GM10266 (cell line): Measurements from ENCODE around the gene RRAD.

Source experiments
- DNase-seq: peaks from one replicate; pipeline ENCODE4 v3.0.0; 2012; ENCODE audit errors: extremely low spot score
- TF ChIP-seq, protein P1 (sequence below): IDR thresholded peaks from 2 replicates; pipeline ENCODE4 v1.5.1; 2012; ENCODE audit warnings: mild to moderate bottlenecking, low read depth; ENCODE audit not compliant: control insufficient read depth, insufficient read depth; ENCODE audit errors: missing control alignments

RRAD gene

DNA sequence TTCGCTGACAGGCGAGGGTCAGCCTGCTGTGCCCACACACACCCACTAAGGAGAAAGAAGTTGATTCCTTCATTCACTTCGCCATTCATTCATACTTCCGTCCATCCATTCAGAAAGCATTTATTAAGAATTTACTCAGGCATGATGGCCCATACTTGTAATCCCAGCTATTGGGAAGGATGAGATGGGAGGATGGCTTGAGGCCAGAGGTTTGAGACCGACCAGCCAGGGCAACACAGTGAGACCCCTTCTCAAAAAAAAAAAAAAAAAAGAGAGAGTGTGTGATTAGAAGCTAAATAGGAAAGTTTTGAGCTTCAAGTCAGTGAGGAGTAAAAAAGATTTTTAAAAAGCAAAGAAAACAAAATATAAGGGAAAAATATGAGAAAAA lies 18.7 kb upstream of the RRAD start:
- DNase-seq, result no peak
- TF ChIP-seq, protein P1, sequence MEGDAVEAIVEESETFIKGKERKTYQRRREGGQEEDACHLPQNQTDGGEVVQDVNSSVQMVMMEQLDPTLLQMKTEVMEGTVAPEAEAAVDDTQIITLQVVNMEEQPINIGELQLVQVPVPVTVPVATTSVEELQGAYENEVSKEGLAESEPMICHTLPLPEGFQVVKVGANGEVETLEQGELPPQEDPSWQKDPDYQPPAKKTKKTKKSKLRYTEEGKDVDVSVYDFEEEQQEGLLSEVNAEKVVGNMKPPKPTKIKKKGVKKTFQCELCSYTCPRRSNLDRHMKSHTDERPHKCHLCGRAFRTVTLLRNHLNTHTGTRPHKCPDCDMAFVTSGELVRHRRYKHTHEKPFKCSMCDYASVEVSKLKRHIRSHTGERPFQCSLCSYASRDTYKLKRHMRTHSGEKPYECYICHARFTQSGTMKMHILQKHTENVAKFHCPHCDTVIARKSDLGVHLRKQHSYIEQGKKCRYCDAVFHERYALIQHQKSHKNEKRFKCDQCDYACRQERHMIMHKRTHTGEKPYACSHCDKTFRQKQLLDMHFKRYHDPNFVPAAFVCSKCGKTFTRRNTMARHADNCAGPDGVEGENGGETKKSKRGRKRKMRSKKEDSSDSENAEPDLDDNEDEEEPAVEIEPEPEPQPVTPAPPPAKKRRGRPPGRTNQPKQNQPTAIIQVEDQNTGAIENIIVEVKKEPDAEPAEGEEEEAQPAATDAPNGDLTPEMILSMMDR, result no peak

DNA sequence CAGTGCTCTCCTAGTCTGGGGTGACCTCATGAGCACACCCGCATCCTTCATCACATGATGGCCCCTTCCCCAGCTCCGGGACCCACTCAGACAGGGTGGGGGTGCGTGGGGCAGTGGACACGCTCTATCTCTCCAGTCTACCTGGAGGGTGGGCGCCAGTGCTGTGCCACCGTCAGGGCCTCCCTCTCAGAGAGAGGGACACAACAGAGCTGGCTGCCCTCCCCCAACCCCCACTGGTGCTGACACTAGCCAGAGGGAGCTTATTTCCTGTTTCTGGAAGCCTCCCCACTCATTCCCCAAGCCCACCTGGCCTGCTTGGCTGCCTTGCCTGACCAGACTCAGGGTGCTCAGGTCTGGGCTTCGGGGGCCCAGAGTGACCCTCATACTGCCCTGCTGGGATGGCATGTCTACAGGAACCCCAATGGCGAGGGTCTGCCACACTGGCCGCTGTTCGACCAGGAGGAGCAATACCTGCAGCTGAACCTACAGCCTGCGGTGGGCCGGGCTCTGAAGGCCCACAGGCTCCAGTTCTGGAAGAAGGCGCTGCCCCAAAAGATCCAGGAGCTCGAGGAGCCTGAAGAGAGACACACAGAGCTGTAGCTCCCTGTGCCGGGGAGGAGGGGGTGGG lies 18.2 kb upstream of the RRAD start:
- TF ChIP-seq, protein P1, result no peak
- no peak for DNase-seq

DNA sequence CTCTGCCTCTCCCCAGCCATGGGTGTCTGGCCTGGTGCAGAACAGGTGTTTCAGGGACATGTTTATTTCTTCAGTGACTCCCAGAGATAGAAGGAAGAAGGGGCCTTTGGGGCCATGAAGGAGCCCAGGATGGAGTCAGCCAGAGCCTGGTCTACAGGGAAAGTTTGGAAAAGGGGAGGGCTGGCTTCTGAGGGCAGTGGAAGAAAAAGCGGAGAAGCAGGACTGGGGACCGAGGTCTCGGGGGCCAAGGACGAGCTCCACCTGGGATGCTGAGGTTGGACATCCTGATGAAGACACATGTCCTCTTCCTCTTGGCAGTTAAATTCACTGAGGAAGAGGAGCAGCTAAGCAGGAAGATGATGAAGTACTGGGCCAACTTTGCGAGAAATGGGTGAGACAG lies 17.6 kb upstream of the RRAD start:
- no peak for DNase-seq
- TF ChIP-seq, protein P1, result no peak

DNA sequence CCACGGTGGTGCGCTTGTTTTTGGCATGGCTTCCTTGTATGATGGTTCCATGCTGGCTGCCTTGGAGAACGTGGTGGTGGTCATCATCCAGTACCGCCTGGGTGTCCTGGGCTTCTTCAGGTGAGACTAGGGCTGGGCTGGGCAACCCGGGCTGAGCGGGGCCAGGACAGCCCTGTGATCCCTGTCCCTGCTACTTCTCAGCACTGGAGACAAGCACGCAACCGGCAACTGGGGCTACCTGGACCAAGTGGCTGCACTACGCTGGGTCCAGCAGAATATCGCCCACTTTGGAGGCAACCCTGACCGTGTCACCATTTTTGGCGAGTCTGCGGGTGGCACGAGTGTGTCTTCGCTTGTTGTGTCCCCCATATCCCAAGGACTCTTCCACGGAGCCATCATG lies 14.9 kb upstream of the RRAD start:
- DNase-seq, result no peak
- TF ChIP-seq, protein P1, result no peak

DNA sequence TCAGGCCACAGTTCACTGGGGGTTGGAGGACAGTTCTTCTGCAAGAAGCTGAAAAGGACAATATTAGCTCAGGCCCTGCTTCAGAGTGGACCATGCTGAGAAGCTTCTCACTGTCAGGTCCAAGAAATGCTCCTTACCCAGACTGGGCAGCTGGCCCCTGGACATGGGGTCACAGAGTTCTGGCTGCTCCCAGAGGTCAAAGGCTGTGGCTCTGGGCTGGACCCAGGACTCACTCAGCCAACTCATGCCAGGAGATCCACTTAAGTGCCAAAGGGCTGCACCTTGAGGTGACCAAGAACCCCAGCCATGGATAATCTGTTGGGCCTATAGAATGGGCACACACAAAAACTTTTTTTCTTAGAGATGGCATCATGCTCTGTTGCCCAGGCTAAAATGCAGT lies 14.0 kb upstream of the RRAD start:
- no peak for DNase-seq
- TF ChIP-seq, protein P1, result no peak

DNA sequence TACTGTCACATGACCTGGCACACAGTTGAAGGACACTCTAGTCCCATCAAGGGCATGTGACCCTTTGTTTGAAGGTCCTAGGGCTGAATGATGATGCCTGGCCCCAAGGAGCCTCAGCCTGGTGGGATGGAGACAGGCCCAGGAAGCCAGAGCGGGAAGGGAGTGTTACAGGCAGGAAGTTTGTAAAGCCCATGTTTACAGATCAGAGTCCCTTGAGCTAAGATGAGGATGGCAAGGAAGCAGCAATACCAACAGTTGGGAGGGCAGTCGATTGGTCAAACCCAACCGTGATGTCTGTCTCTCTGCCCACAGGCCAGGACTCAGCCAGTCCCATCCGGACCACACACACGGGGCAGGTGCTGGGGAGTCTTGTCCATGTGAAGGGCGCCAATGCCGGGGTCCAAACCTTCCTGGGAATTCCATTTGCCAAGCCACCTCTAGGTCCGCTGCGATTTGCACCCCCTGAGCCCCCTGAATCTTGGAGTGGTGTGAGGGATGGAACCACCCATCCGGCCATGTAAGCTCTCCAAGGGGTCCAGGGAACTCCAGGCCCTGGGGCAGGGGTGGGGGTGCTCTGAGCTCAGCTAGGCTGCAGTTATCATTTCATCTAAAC lies 12.5 kb upstream of the RRAD start:
- TF ChIP-seq, protein P1, result no peak
- DNase-seq, result no peak

DNA sequence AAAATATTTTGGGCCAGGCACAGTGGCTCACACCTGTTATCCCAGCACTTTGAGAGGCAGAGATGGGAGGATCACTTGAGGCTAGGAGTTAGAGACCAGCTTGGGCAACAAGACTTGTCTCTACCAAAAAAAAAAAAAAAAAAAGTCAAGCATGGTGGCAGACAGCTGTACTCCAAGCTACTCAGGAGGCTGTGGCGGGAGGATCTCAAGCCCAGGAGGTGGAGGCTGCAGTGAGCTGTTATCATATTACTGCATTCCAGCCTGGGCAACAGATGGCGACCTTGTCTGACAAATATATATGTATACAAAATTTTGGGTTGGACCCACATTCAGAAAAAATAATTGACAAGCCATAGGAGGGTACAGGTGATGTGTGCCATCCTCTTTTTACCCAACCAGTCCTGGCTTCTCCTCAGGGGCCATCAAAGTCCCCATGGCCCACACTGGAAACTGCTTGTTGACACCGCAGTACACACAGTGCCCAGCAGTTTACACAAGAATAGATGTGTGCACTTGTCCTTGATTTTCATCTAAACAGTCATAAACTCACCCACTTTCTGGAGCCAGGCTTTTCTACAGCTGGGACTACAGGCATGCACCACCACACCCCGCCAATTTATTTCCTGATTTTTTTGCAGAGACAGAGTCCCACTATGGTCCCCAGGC lies 11.7 kb upstream of the RRAD start:
- TF ChIP-seq, protein P1, result no peak
- DNase-seq, result no peak
